K562 (cell line): Measurements from ENCODE around the gene AIDA. TPM values are rescaled to one million over a fixed set of nuclear protein-coding genes. Genes with fewer than 3 reads are reported as not detected.

Source experiments
- ARNT ChIP-seq, 2 experiments: fragments of 450-650 bp; IDR thresholded peaks; 2 replicates each; pipeline ENCODE4 v1.6.1; 2016; ENCODE audit warnings: mild to moderate bottlenecking in 1 of 2
- ASH1L ChIP-seq: fragments of 450-650 bp; IDR thresholded peaks from 2 replicates; pipeline ENCODE4 v1.6.1; 2018; ENCODE audit warnings: borderline replicate concordance, mild to moderate bottlenecking, low read depth; ENCODE audit not compliant: partially characterized antibody
- ETV5 ChIP-seq: sonication (generic); formaldehyde crosslinking; IDR thresholded peaks from 2 replicates; pipeline ENCODE4 v1.4.0; 2020; ENCODE audit warnings: low read depth, mild to moderate bottlenecking, missing genetic modification reagents
- GTF2F1 ChIP-seq: IDR thresholded peaks from 2 replicates; pipeline ENCODE4 v1.6.1; 2011; ENCODE audit warnings: low read depth, low read length, improper control_type of control experiment
- OTX1 ChIP-seq: fragments of 450-650 bp; formaldehyde crosslinking; IDR thresholded peaks from 2 replicates; pipeline ENCODE4 v1.4.0; 2022; ENCODE audit warnings: mild to moderate bottlenecking
- RBM22 ChIP-seq: fragments of 200-400 bp; formaldehyde crosslinking; IDR thresholded peaks from 2 replicates; pipeline ENCODE4 v1.6.1; 2018; ENCODE audit warnings: low read length, low read depth; ENCODE audit not compliant: poor library complexity, severe bottlenecking
- RREB1 ChIP-seq: fragments of 250-450 bp; sonication (Bioruptor Pico); IDR thresholded peaks from 2 replicates; pipeline ENCODE4 v1.4.0; 2020
- TOE1 ChIP-seq, 2 experiments: fragments of 450-650 bp in 1 of 2; sonication (generic) in 1 of 2; formaldehyde crosslinking in 1 of 2; IDR thresholded peaks; 2 replicates each; pipeline versions ENCODE4 v1.7.1 to v1.8.0; 2016 to 2022; ENCODE audit warnings: borderline replicate concordance in 2 of 2, mild to moderate bottlenecking in 2 of 2, antibody characterized with exemption in 1 of 2, inconsistent platforms in 1 of 2, low read depth in 1 of 2, missing genetic modification reagents in 1 of 2, moderate library complexity in 1 of 2
- U2AF2 ChIP-seq: fragments of 200-400 bp; formaldehyde crosslinking; optimal IDR thresholded peaks from 2 replicates; pipeline ENCODE3; 2017; ENCODE audit warnings: low read depth, mild to moderate bottlenecking, low read length
- ZBED1 ChIP-seq: IDR thresholded peaks from 2 replicates; pipeline ENCODE4 v1.6.1; 2014
- ZBTB9 ChIP-seq: fragments of 450-650 bp; formaldehyde crosslinking; IDR thresholded peaks from 2 replicates; pipeline ENCODE4 v1.4.0; 2020; ENCODE audit warnings: mild to moderate bottlenecking, moderate library complexity
- ZNF668 ChIP-seq: fragments of 250-450 bp; sonication (Bioruptor Pico); IDR thresholded peaks from 2 replicates; pipeline ENCODE4 v1.8.0; 2022; ENCODE audit warnings: mild to moderate bottlenecking, inconsistent platforms
- polyA plus RNA-seq, 8 experiments: library from polyadenylated mRNA; depleted of rRNA in 4 of 8; stranded (reverse) in 5 of 8; unstranded in 3 of 8; fragments of >200 nt; fragmentation: Nextera tagmentation in 2 of 8; fragmentation: Illumina TruSeq in 1 of 8; extraction: Ambion mirVana in 2 of 8; extraction: Trizol in 1 of 8; gene quantifications; 2 replicates each; pipeline versions ENCODE4 v1.2.1 to v1.2.3, GENCODE V29; 2011 to 2014; ENCODE audit warnings: inconsistent platforms in 1 of 8, missing spikeins in 1 of 8
- total RNA-seq, 7 experiments: library from RNA; depleted of rRNA in 6 of 7; stranded (reverse); fragments of >200 nt in 6 of 7; fragmentation: Illumina TruSeq in 2 of 7; extraction: Trizol in 2 of 7; gene quantifications; 2 replicates each; pipeline versions ENCODE4 v1.2.1 to v1.2.3, GENCODE V29; 2011 to 2021; ENCODE audit warnings: low replicate concordance in 1 of 7
- TF ChIP-seq, protein P1 (sequence below), 3 experiments: fragments of 200-800 bp in 1 of 3; fragments of 250-450 bp in 1 of 3; fragments of 450-650 bp in 1 of 3; sonication (Bioruptor Pico) in 1 of 3; sonication (Bioruptor generic) in 1 of 3; formaldehyde crosslinking in 1 of 3; IDR thresholded peaks; 2 replicates each; pipeline versions ENCODE4 v1.6.1 to v1.8.0; 2016 to 2022; ENCODE audit warnings: mild to moderate bottlenecking in 2 of 3, missing genetic modification characterization in 2 of 3, missing compliant biosample characterization in 1 of 3, moderate library complexity in 1 of 3

The AIDA gene
- total and polyA plus RNA-seq, 9 of the 15 experiments (the other 6 are each of a cell fraction or from before 2014, with no cell fraction given) = 18.2 to 77.9 (median 24.9) TPM

GRCh38 chr1:222712253-222713090 is at the start of gene AIDA, which contains the start of gene BROX (continued):
- TF ChIP-seq, protein P1, sequence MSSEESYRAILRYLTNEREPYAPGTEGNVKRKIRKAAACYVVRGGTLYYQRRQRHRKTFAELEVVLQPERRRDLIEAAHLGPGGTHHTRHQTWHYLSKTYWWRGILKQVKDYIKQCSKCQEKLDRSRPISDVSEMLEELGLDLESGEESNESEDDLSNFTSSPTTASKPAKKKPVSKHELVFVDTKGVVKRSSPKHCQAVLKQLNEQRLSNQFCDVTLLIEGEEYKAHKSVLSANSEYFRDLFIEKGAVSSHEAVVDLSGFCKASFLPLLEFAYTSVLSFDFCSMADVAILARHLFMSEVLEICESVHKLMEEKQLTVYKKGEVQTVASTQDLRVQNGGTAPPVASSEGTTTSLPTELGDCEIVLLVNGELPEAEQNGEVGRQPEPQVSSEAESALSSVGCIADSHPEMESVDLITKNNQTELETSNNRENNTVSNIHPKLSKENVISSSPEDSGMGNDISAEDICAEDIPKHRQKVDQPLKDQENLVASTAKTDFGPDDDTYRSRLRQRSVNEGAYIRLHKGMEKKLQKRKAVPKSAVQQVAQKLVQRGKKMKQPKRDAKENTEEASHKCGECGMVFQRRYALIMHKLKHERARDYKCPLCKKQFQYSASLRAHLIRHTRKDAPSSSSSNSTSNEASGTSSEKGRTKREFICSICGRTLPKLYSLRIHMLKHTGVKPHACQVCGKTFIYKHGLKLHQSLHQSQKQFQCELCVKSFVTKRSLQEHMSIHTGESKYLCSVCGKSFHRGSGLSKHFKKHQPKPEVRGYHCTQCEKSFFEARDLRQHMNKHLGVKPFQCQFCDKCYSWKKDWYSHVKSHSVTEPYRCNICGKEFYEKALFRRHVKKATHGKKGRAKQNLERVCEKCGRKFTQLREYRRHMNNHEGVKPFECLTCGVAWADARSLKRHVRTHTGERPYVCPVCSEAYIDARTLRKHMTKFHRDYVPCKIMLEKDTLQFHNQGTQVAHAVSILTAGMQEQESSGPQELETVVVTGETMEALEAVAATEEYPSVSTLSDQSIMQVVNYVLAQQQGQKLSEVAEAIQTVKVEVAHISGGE (CRISPR knock-in tag; IDR thresholded peaks at IDR 0.05) = peak in 2 of 3 experiments; percentile 19 to 87; a peak in 2 of 6 replicates
- peak; percentile 91; the same call in 1 of the 2 replicates for TF ChIP-seq ZBTB9 (CRISPR knock-in tag)
- TF ChIP-seq TOE1 (IDR thresholded peaks at IDR 0.05; ENCODE audit: borderline replicate concordance) = peak; percentile 100
- no peak for TF ChIP-seq TOE1 (CRISPR knock-in tag; IDR thresholded peaks at IDR 0.05; ENCODE audit: borderline replicate concordance, low read depth)
- peak; percentile 42 to 73; a peak in 3 of 4 replicates for TF ChIP-seq ARNT (IDR thresholded peaks at IDR 0.05)
- TF ChIP-seq ZNF668 (CRISPR knock-in tag) = peak; percentile 90
- no peak for TF ChIP-seq U2AF2
- TF ChIP-seq GTF2F1 = no peak
- TF ChIP-seq RREB1 = peak; percentile 89
- peak; percentile 78 for TF ChIP-seq OTX1 (CRISPR knock-in tag)
- TF ChIP-seq ASH1L = peak; percentile 88
- no peak for TF ChIP-seq RBM22
- no peak; the same call in 1 of the 2 replicates for TF ChIP-seq ETV5
- TF ChIP-seq ZBED1 = no peak
